Activated CD8-positive, alpha-beta T cell treated with anti-CD3 and anti-CD28 coated beads for 36 hours (primary cell): ENCODE measurements around the gene BABAM1. TPM values are rescaled to one million over a fixed set of nuclear protein-coding genes. Genes with fewer than 3 reads are reported as not detected.

Experiments
- ATAC-seq: fragments of 200-7000 bp; cut with Tn5 transposase; one replicate; pipeline ENCODE4 v1.10.0; 2021; ENCODE audit warnings: mild to moderate bottlenecking, moderate library complexity
- CTCF ChIA-PET: fragments of 350-600 bp; sonication (Branson Sonifier 250); formaldehyde crosslinking; loops from one replicate; lab custom pipeline; 2021; ENCODE audit warnings: antibody characterized with exemption; lab: Charles Lee
- POLR2A ChIA-PET: fragments of 350-600 bp; sonication (Branson Sonifier 250); formaldehyde crosslinking; loops from one replicate; lab custom pipeline; 2021; ENCODE audit warnings: antibody characterized with exemption; lab: Charles Lee
- DNase-seq: peaks from one replicate; pipeline ENCODE4 v3.0.0-alpha.2; 2020
- H3K27ac Mint-ChIP-seq: one replicate; pipeline ENCODE4 v1.8.0; 2021; ENCODE audit warnings: mild to moderate bottlenecking, mixed read lengths
- H3K27me3 Mint-ChIP-seq: one replicate; pipeline ENCODE4 v1.8.0; 2021; ENCODE audit warnings: mixed read lengths
- H3K36me3 Mint-ChIP-seq: one replicate; pipeline ENCODE4 v1.8.0; 2021; ENCODE audit warnings: low read depth, mixed read lengths
- H3K4me1 Mint-ChIP-seq: one replicate; pipeline ENCODE4 v1.8.0; 2021; ENCODE audit warnings: low read depth, mixed read lengths
- H3K4me3 Mint-ChIP-seq: one replicate; pipeline ENCODE4 v1.8.0; 2021; ENCODE audit warnings: mild to moderate bottlenecking, moderate library complexity, mixed read lengths
- H3K9me3 Mint-ChIP-seq: one replicate; pipeline ENCODE4 v1.8.0; 2021; ENCODE audit warnings: mixed read lengths
- intact Hi-C: fragments of 100-400 bp; cut with micrococcal nuclease; formaldehyde crosslinking; loops from one replicate; pipeline ENCODE4 v1.10.0; 2022
- total RNA-seq, 2 experiments: library from RNA; stranded (reverse); gene quantifications; one replicate each; pipeline ENCODE4 v1.2.3, GENCODE V29; 2021
- TF ChIP-seq, protein P1 (sequence below): fragments of 200-600 bp; IDR thresholded peaks from one replicate; pipeline ENCODE4 v1.8.0; 2022; ENCODE audit warnings: antibody characterized with exemption, mild to moderate bottlenecking

Gene BABAM1
- total RNA-seq, 2 experiments from 2014 or later: 105 to 106 TPM

DNA sequence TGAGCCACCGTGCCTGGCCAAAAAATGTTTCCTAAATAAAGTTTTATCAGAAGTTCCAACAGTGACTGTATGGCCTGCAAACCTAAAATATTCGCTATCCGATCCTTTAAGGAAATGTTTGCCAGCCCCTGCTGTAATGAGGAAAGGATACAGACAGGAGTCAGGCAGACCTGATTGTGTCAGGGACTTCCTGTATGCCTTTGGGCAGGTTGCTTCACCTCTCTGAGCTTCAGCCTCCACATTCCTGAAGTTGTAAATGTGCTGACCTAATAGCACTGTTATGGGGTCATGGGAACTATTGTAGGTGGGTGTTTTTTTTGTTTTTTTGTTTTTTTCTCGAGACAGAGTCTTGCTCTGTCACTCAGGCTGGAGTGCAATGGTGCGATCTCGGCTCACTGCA is 29.7 kb downstream of the BABAM1 start:
- Mint-ChIP-seq H3K36me3 (peaks cover 13% of the 10 kb centered on the region), H3K4me3 (no peak overlapping the region), H3K27me3 (no peaks in the 10 kb centered on the region), H3K27ac (no peak overlapping the region), H3K4me1 (peaks cover 4% of the 10 kb centered on the region), H3K9me3 (peaks cover 4% of the 10 kb centered on the region)
- intact Hi-C loops: no loop called here
- no peak for ATAC-seq
- POLR2A ChIA-PET: no interaction called here
- DNase-seq: no peak
- TF ChIP-seq, protein P1, sequence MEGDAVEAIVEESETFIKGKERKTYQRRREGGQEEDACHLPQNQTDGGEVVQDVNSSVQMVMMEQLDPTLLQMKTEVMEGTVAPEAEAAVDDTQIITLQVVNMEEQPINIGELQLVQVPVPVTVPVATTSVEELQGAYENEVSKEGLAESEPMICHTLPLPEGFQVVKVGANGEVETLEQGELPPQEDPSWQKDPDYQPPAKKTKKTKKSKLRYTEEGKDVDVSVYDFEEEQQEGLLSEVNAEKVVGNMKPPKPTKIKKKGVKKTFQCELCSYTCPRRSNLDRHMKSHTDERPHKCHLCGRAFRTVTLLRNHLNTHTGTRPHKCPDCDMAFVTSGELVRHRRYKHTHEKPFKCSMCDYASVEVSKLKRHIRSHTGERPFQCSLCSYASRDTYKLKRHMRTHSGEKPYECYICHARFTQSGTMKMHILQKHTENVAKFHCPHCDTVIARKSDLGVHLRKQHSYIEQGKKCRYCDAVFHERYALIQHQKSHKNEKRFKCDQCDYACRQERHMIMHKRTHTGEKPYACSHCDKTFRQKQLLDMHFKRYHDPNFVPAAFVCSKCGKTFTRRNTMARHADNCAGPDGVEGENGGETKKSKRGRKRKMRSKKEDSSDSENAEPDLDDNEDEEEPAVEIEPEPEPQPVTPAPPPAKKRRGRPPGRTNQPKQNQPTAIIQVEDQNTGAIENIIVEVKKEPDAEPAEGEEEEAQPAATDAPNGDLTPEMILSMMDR: no peak
- CTCF ChIA-PET: interaction anchor here (0.8 kb wide), 1 partner anchor 8 kb away, joined by 5 read pairs; the partner anchor contains the start of gene MRPL34

DNA sequence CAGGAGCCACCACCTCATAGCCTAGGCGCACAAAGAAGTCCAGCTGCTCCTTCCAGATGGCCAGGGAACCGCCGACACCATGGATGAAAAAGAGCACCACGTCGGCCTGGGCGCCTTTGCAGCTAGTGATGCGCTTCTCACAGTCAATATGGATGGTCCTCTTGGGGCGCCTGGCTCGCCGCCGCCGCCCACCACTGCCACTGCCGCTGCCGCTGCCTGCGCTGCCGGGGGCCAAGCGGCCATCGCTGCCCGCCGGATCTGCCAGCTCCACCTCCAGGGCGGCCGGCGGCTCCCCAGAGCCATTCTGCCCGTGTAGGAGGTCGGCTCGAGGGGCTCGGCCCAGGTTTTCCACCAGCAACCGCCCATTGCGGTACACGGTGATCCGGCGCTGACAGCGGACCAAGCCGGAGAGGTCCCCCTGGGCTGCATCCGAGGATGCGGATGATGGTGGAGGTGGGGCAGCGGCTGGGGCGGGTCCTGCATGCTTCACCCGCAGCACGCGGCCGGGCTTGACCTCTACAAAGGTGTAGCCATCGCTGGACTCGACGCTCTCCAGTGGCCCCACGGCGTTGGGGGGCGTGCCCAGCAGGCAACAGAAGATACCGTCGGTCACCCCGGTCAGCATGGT is 33.9 kb downstream of the BABAM1 start:
- peaks cover 23% of the 10 kb centered on the region for H3K4me1 Mint-ChIP-seq
- CTCF ChIA-PET: no interaction called here
- H3K9me3 Mint-ChIP-seq: peaks cover 4% of the 10 kb centered on the region
- H3K27me3 Mint-ChIP-seq: no peaks in the 10 kb centered on the region
- POLR2A ChIA-PET: no interaction called here
- TF ChIP-seq, protein P1: no peak
- no peak overlapping the region for H3K4me3 Mint-ChIP-seq
- H3K36me3 Mint-ChIP-seq: peaks cover 8% of the 10 kb centered on the region
- DNase-seq: no peak
- H3K27ac Mint-ChIP-seq: no peak overlapping the region
- ATAC-seq: no peak
- intact Hi-C loops: no loop called here

DNA sequence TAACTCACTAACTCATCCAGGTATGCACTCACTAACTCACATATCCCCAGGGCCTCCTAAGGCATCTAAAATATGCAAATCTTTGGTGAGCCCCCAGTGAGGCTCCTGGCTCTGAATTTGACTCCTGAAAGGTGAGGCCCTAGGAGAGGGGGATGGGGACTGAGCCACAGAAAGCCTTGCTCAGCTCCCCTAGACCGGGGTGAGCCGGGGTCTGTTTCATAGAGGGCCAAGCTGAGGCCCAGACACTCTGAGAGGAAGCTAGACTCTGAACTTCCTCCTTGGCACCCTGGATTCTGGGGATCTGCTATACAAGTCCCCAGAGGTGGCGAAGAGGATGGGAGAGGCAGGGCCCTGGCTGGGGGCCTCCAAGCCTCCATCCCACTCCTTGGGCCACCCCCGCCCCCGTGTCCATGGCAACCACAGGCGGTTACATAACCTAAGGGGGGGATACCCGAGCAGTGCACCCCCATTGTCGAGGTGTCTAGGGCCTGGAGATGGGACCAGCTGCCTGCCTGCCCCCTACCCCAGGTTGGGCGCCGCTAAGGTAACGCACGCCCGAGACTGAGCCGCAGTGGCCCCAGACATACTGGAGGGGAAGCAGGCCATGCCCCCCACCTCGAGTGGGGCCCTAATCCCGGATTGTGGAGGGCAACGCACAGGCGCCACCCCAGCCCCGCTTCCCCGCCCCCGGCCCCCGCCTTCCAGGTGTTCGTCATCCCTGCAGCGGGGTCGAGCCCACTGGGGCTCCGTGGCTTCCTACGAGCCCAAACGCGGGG is 35.3 kb downstream of the BABAM1 start:
- ChIA-PET POLR2A (interaction anchor here (0.6 to 5.3 kb wide), 2 partner anchors 9 to 28 kb away, joined by 3 to 28 read pairs; no protein-coding TSS in a partner anchor), CTCF (interaction anchor here (1.1 to 3.1 kb wide), 3 partner anchors 10 to 87 kb away, joined by 4 to 27 read pairs (median 4); no protein-coding TSS in a partner anchor)
- Mint-ChIP-seq H3K4me1 (peaks cover 22% of the 10 kb centered on the region), H3K4me3 (peak overlapping the region; percentile 64), H3K27ac (no peak overlapping the region), H3K27me3 (no peaks in the 10 kb centered on the region), H3K9me3 (peaks cover 4% of the 10 kb centered on the region), H3K36me3 (peaks cover 10% of the 10 kb centered on the region)
- DNase-seq (no peak), ATAC-seq (no peak)
- intact Hi-C loops: no loop called here
- TF ChIP-seq, protein P1: no peak

DNA sequence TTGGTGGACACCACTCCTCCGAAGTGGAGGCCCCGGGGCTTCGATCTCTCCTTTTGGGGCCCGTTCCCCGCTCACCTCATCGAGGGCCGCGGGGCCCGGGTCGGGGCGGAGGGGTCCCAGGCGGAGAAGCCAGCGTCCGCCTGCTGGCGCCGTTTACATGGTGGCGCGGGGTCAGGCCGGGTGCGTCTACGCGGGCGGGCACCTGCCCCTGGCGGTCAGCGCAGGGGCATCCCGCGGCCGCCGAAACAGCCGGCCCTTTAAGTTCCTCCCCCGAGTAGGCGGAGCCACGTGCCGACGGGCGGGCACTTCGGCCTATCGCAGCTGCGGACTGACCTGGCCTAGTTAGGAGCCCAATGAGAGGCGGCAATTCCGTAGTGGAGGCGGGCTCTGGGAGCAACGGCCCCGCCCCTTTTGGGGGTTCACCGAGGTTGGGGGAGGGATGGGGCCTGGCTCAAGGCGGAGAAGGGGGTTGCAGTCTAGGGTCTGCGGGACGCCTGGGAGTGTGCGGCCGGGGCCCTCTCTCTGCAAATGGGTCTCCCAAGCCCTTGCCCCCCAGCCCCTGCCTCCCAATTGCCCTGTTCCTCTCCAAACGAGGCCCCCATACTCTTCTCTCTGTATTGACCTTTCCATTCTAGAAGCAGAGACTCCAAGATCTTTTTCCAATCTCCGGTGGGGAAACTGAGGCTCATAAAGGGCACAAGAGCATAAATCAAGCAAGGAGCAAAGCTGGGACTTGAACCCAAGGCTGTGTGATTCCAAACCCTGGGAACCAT is 36.1 kb downstream of the BABAM1 start, which contains the start of gene ABHD8:
Gene ABHD8 (minus strand): TSS at position 259 of the 773 bp plus-strand sequence. CDS start 1,809 bp downstream, outside the sequence.
- Mint-ChIP-seq H3K4me3 (peak within 1 kb of the TSS; percentile 64), H3K27me3 (no peaks in the 10 kb centered on the region), H3K9me3 (peaks cover under 1% of the 10 kb centered on the region), H3K4me1 (peaks cover 27% of the 10 kb centered on the region), H3K27ac (peak within 1 kb of the TSS; percentile 52), H3K36me3 (peaks cover 6% of the 10 kb centered on the region)
- intact Hi-C loops: no loop called here
- TF ChIP-seq, protein P1: peak; percentile 35
- POLR2A ChIA-PET: interaction anchor here (0.6 to 5.3 kb wide), 3 partner anchors 10 to 102 kb away, joined by 3 to 28 read pairs (median 6); partner anchors contain the start of gene BST2
- DNase-seq (peak; percentile 96), ATAC-seq (peak; percentile 77)
- CTCF ChIA-PET: interaction anchor here (1.1 to 3.1 kb wide), 5 partner anchors 11 to 89 kb away, joined by 4 to 27 read pairs (median 7); partner anchors contain the start of gene ANKLE1
